NOMO-1 treated with dmso at 0.1 percent for 144 hours (cell line): ENCODE measurements around the gene EIF3K.
A peak's percentile ranks its signal among the peaks of the same experiment; 100 is the strongest.
"Not testable (repeated sequence)": the region's sequence is repeated elsewhere in the genome, so short reads cannot be mapped to it uniquely, and the experiment has no call there.

Experiments used
- DNase-seq: peaks from one replicate; lab custom pipeline; 2025; ENCODE audit not compliant: unreplicated experiment; lab: John Stamatoyannopoulos, UW

EIF3K gene

DNA sequence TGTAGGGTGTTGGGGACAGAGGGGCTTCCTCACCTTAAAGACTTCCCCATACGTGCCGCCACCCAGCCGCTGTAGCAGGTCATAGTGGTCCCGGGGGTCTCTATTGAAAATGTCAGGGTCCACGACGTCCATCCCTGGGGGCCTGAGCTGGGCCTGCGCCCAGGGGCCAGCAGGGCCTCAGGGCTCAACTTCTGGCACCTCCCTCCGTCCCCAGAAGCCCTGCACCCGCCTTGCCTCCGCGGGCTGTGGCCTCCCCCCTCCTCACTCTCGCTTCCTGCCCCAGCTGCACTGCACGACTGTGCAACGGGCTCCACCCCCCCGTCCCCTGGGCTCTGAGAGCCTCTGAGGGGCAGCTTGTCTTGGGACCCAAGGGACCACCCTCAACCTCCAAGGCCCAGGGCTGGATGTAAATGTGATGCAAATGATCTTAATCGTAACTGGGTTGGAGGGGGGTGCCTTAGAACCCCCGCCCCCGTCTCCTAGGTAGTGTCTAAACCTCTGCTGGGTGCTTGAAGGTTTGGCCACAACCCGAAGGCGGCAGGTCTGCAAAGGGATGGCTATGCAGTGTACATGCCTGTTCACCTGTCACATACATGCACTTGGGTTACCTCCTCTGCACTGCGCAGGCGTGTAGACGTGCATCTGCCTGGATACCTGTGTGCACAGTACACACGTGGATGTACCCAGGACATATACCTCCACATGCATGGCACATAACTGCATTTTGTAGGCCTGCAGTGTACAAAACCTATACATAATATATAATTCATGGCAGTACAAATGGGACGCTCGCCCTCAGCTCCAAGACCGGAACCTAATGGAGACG lies 1.0 kb upstream of the EIF3K start, which contains the start of gene MAP4K1:
MAP4K1 (minus strand) TSS at position 190 of the 826 bp plus-strand sequence; CDS start at position 132, 58 bp downstream.
- DNase-seq: peak; percentile 48

DNA sequence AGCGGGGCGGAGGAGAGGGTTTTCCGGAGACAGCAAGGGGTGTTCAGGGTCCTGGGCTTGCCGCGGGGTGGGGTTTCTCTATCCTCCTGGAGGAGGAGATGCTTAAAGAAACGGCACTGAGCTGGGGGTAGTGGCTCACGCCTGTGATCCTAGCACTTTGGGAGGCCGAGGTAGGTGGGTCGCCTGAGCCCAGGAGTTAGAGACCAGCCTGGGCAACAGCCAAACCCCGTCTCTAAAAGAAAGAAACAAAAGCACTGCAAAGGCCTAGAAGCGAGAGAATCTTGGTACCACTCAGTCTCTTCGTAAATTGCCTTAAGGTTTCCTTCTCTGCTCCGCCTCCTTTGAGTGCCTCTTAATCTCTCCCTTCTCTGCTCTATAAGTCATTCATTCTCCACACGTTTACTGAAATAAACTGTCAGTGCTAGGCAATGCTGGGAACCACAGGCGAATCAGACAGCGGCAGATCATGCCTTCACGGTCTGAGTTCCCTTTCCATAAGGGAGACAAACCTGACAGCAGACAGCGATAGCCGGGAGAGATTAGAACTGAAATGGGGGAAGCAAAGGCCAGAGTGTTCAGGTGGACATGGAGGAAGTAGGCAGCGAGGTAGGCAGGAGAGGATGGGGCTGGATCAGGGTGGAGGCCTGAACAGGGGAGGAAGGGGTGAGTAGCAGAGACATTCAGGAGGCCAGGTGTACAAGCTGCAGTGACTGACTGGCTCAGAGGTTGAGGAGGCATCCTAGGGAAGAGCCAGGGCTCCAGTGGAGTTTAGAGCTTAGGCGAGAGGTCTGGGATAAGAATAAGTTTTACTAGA lies 580 bp downstream of the EIF3K start:
- DNase-seq: no peak

DNA sequence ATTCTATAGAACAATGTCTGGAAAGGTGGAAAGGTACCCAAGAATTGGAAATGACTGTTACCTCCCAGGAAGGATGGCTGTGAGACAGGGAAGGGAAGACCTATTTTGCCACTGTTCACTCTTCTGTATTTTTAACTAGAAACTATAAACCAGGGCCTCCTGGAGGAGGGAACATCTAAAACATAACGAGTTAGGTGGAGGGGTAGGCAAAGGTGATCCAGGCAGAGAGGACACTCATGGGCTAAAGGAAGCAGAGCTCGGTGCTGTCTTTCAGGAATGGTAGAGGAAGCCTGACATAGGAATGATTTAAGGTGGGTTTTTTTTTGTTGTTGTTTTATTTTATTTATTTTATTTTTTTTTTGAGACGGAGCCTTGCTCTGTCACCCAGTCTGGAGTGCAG lies 5.8 kb downstream of the EIF3K start:
- no peak for DNase-seq

DNA sequence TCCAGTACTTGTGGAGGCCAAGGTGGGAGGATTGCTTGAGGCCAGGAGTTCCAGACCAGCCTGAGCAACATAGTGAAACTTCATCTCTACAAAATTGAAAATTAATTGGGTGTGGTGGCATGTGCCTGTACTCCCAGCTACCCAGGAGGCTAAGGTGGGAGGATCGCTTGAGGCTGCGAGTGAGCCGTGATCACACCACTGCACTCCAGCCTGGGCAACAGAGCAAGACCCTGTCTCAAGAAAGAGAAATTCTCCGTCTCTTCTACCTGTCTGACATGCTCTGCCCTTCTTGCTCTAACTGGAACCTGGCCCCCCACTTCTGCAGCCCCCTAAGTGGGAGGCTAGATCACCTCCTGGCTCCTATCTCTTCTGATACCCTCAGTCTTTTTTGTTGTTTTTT lies 7.4 kb downstream of the EIF3K start:
- no peak for DNase-seq

DNA sequence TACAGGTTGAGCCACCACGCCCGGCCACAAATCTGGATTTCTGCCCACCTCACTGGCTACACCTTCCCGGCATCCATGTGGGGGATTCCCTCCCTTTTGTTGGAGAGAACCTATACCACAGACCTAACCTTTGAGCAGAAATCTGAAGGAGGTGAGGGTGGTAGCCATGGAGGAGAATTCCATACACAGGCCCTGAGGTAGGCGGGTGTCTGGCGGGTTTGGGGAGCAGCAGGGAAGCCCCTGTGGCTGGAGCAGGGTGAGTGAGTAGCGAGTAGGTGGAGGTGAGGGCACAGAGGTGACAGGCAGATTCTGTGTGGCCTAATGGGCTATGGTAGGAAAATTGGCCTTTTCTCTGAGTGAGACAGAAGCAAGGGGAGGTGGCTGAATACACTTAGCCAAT lies 10.6 kb downstream of the EIF3K start:
- no peak for DNase-seq

DNA sequence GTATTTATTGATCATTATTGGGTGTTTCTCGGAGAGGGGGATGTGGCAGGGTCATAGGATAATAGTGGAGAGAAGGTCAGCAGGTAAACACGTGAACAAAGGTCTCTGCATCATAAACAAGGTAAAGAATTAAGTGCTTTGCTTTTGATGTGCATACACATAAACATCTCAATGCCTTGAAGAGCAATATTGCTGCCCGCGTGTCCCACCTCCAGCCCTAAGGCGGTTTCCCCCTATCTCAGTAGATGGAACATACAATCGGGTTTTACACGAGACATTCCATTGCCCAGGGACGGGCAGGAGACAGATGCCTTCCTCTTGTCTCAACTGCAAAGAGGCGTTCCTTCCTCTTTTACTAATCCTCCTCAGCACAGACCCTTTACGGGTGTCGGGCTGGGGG lies 12.3 kb downstream of the EIF3K start:
- not testable (repeated sequence) for DNase-seq

DNA sequence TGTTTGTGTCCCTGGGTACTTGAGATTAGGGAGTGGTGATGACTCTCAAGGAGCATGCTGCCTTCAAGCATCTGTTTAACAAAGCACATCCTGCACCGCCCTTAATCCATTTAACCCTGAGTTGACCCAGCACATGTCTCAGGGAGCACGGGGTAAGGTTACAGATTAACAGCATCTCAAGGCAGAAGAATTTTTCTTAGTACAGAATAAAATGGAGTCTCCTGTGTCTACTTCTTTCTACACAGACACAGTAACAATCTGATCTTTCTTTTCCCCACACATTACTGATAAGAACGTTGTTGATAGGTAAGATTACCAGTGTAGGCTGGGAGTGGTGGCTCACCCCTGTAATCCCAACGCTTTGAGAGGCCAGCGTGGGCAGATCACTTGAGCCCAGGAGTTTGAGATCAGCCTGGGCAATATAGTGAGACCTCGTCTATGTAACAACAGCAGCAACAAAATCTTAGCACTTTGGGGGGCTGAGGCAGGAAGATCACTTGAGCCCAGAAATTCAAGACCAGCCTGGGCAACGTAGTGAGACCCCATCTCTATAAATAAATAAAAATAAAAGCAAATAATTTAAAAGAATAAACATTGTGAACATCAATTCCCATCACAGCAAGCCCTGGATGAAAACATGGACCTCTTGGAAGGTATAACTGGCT lies 13.0 kb downstream of the EIF3K start:
- not testable (repeated sequence) for DNase-seq

DNA sequence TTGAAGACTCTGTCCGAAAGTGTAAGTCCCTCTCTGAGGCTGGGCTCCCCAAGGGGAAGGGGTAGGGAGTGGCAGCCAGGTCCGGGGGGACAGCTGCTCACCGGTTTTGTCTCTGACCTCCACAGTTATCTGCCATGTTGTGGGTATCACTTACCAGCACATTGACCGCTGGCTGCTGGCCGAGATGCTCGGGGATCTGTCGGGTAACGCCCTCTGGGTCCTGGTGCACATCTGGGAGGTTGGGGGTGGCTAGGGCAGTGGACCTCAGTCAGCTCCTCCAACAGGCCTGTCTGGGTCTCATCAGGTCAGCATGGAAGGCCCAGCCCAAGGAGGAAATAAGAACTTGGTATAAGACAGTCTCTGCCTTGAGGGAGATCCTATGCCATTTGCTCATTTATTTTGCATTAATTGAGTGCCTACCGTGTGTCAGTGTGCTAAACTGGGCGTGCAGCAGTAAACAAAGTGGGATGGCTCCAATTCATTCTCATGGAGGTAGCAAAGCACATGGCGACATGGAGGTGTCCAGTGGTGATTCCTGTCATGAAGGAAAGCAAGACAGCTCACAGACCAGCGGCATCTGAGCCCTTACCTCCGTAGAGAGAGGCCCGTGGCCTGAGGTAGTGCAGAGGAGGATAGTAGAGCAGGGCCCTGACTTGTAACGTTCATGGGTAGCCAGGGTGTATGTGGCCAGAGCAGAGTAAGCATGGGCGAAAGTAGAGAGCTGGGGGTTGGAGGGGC lies 13.7 kb downstream of the EIF3K start:
- no peak for DNase-seq

DNA sequence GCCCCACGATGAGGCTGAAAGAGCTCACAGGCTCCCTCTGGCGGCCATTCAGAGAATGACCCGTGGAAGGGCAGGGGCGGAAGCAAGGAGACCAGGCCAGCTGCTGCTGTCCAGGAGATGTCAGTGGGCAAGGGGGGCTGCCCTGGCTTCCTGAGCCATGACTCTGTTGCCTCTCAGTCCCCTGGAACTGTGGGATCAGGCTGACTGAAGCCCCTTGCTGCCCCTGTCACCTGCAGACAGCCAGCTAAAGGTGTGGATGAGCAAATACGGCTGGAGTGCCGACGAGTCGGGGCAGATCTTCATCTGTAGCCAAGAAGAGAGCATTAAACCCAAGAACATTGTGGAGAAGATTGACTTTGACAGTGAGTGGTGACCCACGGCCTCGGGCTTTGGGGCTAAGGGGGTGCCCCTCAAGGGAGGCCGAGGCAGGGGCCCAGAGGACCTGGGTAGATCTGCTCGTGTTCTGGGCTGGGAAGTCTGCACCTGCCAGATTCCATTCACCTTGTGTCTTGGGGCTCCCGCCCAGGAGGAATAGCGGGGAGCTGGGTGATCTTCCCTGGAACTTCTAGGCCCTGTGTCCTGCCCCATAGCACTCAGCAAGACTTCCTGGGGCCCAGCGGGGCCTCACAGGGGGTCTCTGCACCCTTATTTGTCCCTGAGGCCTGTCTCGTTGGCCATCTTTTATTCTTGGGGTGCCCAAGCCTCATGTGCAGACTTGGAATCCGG lies 15.9 kb downstream of the EIF3K start:
- DNase-seq: peak; percentile 39

DNA sequence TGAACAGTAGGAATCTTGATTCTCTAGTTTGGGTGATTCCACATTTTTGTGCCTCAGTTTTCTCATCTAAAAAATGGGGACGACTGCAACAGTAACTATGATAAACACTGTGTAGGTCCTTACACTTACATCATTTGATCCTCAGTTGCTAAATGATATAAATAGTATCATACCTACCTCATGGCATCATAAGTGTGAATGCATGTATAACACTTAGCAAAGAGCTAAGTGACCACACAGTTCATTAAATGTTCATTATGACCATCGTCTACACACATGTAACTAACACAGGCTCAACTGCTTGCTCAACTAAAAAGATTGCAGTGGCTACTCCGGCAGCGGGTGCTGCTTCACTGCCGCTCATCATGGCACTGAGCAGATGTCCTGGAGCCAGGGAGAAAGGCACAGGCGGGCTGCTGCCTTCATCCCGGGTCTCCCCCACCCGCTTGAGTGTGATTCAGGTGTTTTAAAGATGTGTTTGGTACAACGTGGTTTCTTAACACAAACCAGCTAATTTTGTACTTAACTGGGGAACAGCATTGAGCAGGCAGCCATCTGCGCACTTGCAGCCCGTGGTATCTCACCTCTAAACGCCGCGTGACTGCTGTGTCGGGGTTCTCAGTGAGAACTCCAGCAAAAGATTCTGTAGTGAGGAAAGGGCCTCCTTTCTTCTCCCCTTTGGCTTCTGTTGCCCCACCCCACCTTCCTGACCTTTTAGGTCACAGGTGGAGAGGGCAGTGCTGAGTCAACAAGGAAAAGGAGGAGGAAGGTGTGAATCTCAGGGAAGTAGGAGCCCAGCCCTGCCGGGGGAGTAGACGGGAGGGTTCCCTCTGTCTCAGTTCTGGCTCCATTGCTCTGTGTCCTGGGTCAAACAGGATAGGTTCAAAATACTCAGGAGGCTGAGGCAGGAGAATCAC lies 16.8 kb downstream of the EIF3K start:
- DNase-seq: no peak

DNA sequence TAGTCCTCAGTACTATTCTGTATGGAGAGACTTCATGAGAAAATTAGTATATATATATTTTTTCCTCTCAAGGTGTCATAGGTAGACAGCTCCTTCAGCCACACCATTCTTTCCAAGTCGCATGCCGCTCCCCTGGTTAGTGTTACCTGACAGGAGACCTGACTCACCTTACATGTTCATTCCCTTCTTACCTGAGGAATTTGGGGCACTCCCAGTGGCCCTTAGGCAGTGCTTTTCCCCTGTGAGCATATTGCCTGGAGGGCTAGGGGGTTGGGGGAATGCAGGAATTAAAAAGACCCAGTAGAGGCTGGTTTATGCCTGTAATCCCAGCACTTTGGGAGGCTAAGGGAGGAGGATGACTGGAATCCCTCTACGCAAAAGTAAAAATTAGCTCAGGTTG lies 19.5 kb downstream of the EIF3K start:
- DNase-seq: no peak

DNA sequence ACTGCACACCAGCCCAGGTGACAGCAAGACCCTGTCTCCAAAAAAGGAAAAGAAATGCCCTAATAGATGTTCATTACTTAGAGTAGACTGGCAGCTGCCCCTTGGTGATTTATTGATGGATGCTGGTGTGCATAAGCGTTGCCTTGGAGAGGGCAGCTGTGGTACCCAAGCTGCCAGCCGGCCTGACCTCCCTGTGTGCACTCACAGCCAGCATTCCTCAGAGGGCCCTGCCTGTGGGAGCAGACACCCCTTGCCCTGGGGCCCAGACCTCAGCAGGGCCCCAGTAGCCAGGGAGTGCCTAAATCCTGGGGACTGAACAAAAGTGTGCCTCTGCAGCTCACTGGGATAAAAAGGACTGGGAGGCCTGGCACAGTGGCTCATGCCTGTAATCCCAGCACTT lies 20.7 kb downstream of the EIF3K start:
- no peak for DNase-seq

DNA sequence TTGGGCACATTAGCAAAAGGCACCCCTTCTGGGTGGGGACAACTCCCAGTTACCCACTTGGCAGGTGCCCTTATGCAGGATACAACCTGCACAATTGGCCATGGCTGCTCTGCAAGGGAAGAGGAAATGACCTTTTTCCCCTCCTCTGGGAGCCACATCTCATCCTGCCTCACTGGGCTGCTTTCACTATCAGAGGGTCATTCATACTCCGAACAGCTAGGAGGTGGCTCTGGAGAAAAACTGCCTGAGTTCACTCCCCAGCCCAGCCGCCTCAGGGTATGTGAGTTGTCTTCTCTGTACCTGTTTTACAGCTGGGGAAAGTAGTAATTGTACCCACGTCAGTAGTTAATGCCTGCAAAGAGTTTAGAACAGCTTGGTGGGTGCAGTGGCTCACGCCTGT lies 21.4 kb downstream of the EIF3K start:
- DNase-seq: no peak

DNA sequence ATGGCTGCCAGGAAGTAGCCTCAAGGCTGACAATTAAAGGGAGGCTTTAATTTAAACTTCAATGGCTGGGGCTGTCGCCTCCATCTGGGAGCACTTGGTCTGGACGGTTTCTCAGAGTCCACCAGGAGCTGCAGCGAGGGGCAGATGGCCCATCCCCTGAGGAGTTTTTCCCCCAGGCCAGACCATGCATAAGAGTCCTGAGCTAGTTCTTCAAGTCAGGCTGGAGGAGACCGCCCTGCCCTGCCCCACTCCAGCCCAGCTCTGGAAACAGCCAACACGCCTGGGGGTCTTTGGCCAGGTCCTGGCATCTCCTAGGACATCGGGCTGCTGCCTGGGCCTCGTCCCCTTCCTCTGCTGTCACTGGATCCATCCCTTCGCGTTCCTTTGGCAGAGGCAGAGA lies 23.2 kb downstream of the EIF3K start:
- no peak for DNase-seq

DNA sequence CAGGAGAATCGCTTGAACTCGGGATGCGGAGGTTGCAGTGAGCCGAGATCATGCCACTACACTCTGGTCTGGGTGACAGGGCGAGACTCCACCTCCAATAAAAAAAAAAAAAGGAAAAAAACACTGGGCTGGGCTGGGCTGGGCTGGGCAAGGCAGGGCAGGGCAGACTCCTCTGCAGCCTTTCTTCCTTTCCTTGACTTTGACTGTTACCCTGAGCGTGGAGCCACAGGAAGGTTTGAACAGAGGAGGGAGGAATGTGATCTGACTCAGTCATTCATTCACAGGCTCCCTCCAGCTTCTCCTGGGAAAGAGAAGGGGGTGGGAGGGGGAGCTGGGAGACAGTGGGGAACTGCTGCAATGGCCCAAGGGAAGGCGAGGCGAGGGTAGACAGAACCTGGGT lies 25.7 kb downstream of the EIF3K start:
- no peak for DNase-seq

DNA sequence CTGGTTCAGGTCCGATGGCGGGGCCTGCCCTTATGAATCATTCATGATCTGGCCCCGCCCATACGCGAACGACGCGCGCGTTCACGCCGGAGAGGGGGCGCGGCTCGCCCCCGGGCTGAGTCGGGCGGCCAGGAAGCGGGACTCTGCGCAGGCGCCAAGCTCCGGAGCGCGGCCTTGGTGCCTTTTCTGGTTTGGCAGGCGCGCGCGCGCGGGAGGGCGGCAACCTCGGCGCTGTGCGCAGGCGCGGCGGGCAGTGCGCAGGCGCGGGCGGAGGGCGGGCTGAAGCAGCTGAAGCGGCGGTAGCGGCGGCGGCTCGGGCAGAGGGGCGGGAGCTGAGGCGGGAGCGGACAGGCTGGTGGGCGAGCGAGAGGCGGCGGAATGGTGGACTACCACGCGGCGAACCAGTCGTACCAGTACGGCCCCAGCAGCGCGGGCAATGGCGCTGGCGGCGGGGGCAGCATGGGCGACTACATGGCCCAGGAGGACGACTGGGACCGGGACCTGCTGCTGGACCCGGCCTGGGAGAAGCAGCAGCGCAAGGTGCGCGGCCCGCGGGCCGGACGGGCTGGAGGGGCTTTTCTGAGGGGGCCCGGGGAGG lies 28.5 kb downstream of the EIF3K start, which contains the start of gene ACTN4:
ACTN4 (plus strand) TSS at position 282 of the 598 bp plus-strand sequence; CDS start at position 379, 97 bp downstream.
- peak; percentile 92 for DNase-seq

DNA sequence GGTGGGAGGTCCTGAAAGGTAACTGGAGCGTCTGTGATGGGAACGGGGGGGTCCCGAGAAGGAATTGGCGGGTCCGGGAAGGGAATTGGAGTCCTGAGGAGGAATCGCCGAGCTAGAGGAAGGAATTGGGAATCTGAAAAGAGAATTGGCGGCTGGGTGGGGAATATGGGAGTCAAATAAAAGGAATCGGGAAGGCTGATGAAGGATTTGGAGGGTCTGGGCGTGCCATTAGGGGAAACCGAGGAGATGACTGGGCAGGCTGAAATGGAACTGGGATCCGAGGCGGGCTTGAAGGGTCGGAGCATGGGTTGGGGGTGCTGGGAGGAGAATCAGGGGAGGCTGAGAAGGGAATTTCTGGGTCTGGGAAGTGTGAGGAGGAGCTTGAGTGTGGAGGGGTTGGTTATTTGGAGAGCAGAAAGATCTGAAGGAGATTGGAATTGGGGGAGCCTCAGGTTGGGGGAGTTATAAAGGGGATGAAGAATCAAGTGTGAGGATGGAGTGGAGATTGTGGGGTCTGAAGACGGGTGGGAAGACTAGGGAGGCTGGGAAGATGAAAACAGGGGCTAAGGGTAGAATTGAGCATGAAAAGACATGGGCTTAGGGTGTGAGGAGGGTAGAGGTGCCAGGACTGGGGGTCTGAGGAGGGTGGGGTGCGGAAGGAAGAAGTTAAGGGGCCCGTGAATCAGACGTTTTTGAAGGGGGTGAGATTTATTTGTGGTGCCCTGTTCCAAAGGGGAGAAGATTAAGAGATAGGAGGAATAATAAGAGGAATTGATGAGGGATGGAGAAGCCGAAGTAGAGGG lies 29.2 kb downstream of the EIF3K start:
- DNase-seq: no peak

DNA sequence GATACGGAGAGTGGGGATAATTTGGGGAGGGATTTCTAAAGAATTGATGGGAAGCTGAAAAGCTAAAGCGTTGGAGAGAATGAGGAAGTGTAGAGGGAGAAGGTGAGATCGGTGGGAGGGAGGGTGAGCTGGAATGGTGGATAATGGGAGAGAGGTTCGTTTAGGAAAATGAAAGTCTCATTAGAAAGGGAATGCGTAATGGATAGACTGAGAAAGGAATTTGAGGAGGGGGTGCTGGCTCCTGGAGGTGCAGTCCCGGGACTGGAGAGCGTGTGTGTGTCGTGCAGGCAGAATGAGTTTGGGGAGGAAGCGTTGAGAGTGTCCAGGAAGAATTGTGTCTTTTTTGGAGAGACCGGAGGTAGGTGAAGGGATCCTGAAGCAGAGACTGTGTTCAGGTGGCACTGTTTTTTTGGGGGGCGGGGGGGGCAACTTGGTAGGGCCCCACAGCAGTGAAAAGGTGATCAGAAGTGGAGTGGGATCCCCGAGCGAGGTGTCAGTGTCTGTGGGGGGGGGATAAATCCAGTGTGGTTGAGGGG lies 29.8 kb downstream of the EIF3K start:
- DNase-seq: no peak
